ENCODE measurements around the gene TSC22D4. TPM values are rescaled to one million over a fixed set of nuclear protein-coding genes. Genes with fewer than 3 reads are reported as not detected.

Gene TSC22D4
- 20.3 and 32.7 TPM in 2 replicates for polyA plus RNA-seq (2012; rRNA removed)
- polyA plus RNA-seq (2012; cell fraction: cytosol; rRNA removed) = 13.4 and 24.0 TPM in 2 replicates
- polyA plus RNA-seq (2012; cell fraction: nucleus; rRNA removed) = 45.7 and 64.8 TPM in 2 replicates

DNA sequence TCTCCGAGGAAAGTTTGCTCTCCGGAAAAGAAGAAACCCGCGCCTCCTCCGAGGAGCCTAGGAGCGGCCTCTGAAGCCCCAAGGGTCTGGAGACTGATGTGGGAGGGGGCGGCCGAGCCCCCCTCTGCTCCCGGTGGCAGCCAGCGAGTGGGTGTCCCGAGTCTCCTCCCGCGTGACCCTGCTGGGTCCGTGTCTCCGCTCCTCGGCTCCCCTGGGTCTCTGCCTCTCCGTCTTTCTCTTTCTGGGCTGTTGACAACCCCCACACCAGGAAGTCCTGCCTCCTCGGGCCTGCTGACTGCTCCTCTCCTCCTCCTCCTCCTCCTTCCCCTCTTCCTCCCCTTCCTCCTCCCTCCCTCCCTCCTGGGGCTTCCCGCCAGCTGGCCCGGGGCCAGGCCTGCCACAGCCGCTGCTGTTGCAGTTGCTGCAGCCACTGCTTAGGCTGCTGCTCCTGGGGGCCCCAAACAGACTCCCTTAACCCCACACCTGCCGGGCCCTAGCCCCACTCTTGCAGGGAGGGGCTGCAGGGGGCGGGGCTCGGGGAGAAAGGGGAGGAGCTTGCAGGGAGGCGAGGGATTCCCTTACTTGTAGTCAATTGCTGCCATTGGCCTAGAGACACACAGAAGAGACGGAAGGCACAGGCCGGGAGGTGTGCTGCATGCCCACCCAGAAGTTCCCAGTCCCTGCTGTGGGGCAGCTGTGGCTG lies at the start of gene TSC22D4:
Gene TSC22D4, minus strand, starts transcription at position 257 of the 703 bp plus-strand sequence. CDS start 1,176 bp downstream, outside the sequence.
- H3F3A ChIP-seq (replicated peaks; ENCODE audit: insufficient read depth) = peaks cover 6% of the 10 kb centered on the region
- peaks cover 15% of the 10 kb centered on the region; the same call in 1 of the 2 replicates for H4K20me1 ChIP-seq (ENCODE audit: insufficient read depth)
- no peaks in the 10 kb centered on the region for H3K27me3 ChIP-seq (ENCODE audit: insufficient read depth)
- POLR2A ChIA-PET = interaction anchor here (0.9 to 2.2 kb wide), 7 partner anchors 10 to 134 kb away, joined by 4 to 11 read pairs (median 4); partner anchors contain the start of genes FBXO24, LRCH4, MOSPD3 and PCOLCE
- H3K4me2 ChIP-seq = peak within 1 kb of the TSS; percentile 99
- peak; percentile 97 for DNase-seq
- WGBS (ENCODE audit: low lambda C conversion rate) = 2% methylated on average over 25 of the region's 27 CpGs
- H3K9me3 ChIP-seq = no peaks in the 10 kb centered on the region
- H3K4me1 ChIP-seq (ENCODE audit: control insufficient read depth in 1 of 2, insufficient read depth in 2 of 2, low read depth in 1 of 2, low read length in 1 of 2) = peaks cover 16 to 27% of the 10 kb centered on the region in 2 experiments; a peak in 3 of 4 replicates
- peak within 1 kb of the TSS; percentile 89 for H3K9ac ChIP-seq
- CTCF ChIA-PET = interaction anchor here (1.0 to 8.1 kb wide), 11 partner anchors 10 to 213 kb away, joined by 3 to 152 read pairs (median 6); partner anchors contain the start of gene SPACDR
- H3K9me2 ChIP-seq = no peaks in the 10 kb centered on the region
- peak within 1 kb of the TSS; percentile 82 for H2AFZ ChIP-seq (ENCODE audit: low read depth)
- H3K4me3 ChIP-seq (ENCODE audit: low read depth in 2 of 2, low read length in 1 of 2) = peak within 1 kb of the TSS; percentile 71 to 99
- H3K36me3 ChIP-seq (replicated peaks in 1 of 2; ENCODE audit: control insufficient read depth in 1 of 2, insufficient read depth in 2 of 2, low read length in 1 of 2) = peaks cover 0 to 4% of the 10 kb centered on the region in 2 experiments
- peak within 1 kb of the TSS; percentile 76 to 78 for H3K27ac ChIP-seq (ENCODE audit: low read depth in 2 of 2, low read length in 1 of 2)
- H3K79me2 ChIP-seq (ENCODE audit: insufficient read depth) = peaks cover 45% of the 10 kb centered on the region
- TF ChIP-seq EZH2phosphoT487 (IDR thresholded peaks at IDR 0.05; ENCODE audit: borderline replicate concordance, low read depth) (no peak), YY1 (IDR thresholded peaks at IDR 0.05; ENCODE audit: low read depth) (peak; percentile 54; the same call in 1 of the 2 replicates), GABPA (IDR thresholded peaks at IDR 0.05; ENCODE audit: low read depth) (peak; percentile 75), TCF12 (IDR thresholded peaks at IDR 0.05) (peak; percentile 63; the same call in 1 of the 2 replicates), NFIC (IDR thresholded peaks at IDR 0.05; ENCODE audit: borderline replicate concordance) (peak; percentile 99), RCOR1 (IDR thresholded peaks at IDR 0.05; ENCODE audit: low read length) (peak; percentile 25; the same call in 1 of the 2 replicates), MEF2A (IDR thresholded peaks at IDR 0.05; ENCODE audit: borderline replicate concordance, low read depth) (no peak), ELF1 (IDR thresholded peaks at IDR 0.05) (peak; percentile 93), NRF1 (IDR thresholded peaks at IDR 0.05; ENCODE audit: low read depth, low read length) (no peak), MXI1 (IDR thresholded peaks at IDR 0.05; ENCODE audit: low read depth, low read length) (peak; percentile 79), JUND (IDR thresholded peaks at IDR 0.05) (no peak), SIN3A (IDR thresholded peaks at IDR 0.05; ENCODE audit: borderline replicate concordance, low read depth, low read length) (peak; percentile 96; the same call in 1 of the 2 replicates), SMC3 (IDR thresholded peaks at IDR 0.05; ENCODE audit: low read depth, low read length) (peak; percentile 20; the same call in 1 of the 2 replicates), RXRA (IDR thresholded peaks at IDR 0.05; ENCODE audit: borderline replicate concordance, low read depth) (no peak), FOXJ3 (CRISPR knock-in tag; IDR thresholded peaks at IDR 0.05) (0 out of 2 replicates have a peak, but pooled peaks have one; percentile 8), TAF1 (IDR thresholded peaks at IDR 0.05; ENCODE audit: borderline replicate concordance, low read depth, low read length) (peak; percentile 67), RFX5 (IDR thresholded peaks at IDR 0.05; ENCODE audit: low read length) (no peak; the same call in 1 of the 2 replicates)
- TF ChIP-seq, protein P1, sequence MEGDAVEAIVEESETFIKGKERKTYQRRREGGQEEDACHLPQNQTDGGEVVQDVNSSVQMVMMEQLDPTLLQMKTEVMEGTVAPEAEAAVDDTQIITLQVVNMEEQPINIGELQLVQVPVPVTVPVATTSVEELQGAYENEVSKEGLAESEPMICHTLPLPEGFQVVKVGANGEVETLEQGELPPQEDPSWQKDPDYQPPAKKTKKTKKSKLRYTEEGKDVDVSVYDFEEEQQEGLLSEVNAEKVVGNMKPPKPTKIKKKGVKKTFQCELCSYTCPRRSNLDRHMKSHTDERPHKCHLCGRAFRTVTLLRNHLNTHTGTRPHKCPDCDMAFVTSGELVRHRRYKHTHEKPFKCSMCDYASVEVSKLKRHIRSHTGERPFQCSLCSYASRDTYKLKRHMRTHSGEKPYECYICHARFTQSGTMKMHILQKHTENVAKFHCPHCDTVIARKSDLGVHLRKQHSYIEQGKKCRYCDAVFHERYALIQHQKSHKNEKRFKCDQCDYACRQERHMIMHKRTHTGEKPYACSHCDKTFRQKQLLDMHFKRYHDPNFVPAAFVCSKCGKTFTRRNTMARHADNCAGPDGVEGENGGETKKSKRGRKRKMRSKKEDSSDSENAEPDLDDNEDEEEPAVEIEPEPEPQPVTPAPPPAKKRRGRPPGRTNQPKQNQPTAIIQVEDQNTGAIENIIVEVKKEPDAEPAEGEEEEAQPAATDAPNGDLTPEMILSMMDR (IDR thresholded peaks at IDR 0.05) = no peak
- TF ChIP-seq, protein P2, sequence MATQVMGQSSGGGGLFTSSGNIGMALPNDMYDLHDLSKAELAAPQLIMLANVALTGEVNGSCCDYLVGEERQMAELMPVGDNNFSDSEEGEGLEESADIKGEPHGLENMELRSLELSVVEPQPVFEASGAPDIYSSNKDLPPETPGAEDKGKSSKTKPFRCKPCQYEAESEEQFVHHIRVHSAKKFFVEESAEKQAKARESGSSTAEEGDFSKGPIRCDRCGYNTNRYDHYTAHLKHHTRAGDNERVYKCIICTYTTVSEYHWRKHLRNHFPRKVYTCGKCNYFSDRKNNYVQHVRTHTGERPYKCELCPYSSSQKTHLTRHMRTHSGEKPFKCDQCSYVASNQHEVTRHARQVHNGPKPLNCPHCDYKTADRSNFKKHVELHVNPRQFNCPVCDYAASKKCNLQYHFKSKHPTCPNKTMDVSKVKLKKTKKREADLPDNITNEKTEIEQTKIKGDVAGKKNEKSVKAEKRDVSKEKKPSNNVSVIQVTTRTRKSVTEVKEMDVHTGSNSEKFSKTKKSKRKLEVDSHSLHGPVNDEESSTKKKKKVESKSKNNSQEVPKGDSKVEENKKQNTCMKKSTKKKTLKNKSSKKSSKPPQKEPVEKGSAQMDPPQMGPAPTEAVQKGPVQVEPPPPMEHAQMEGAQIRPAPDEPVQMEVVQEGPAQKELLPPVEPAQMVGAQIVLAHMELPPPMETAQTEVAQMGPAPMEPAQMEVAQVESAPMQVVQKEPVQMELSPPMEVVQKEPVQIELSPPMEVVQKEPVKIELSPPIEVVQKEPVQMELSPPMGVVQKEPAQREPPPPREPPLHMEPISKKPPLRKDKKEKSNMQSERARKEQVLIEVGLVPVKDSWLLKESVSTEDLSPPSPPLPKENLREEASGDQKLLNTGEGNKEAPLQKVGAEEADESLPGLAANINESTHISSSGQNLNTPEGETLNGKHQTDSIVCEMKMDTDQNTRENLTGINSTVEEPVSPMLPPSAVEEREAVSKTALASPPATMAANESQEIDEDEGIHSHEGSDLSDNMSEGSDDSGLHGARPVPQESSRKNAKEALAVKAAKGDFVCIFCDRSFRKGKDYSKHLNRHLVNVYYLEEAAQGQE (IDR thresholded peaks at IDR 0.05; ENCODE audit: low read depth, low read length) = no peak
- TF ChIP-seq, protein P3, sequence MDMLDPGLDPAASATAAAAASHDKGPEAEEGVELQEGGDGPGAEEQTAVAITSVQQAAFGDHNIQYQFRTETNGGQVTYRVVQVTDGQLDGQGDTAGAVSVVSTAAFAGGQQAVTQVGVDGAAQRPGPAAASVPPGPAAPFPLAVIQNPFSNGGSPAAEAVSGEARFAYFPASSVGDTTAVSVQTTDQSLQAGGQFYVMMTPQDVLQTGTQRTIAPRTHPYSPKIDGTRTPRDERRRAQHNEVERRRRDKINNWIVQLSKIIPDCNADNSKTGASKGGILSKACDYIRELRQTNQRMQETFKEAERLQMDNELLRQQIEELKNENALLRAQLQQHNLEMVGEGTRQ (IDR thresholded peaks at IDR 0.05; ENCODE audit: borderline replicate concordance, low read depth, low read length) = no peak
- TF ChIP-seq, protein P4, sequence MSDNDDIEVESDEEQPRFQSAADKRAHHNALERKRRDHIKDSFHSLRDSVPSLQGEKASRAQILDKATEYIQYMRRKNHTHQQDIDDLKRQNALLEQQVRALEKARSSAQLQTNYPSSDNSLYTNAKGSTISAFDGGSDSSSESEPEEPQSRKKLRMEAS (IDR thresholded peaks at IDR 0.05; ENCODE audit: low read depth) = peak; percentile 71
- TF ChIP-seq, protein P5, sequence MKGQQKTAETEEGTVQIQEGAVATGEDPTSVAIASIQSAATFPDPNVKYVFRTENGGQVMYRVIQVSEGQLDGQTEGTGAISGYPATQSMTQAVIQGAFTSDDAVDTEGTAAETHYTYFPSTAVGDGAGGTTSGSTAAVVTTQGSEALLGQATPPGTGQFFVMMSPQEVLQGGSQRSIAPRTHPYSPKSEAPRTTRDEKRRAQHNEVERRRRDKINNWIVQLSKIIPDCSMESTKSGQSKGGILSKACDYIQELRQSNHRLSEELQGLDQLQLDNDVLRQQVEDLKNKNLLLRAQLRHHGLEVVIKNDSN (IDR thresholded peaks at IDR 0.05; ENCODE audit: borderline replicate concordance, low read depth) = peak; percentile 74
- TF ChIP-seq, protein P6, sequence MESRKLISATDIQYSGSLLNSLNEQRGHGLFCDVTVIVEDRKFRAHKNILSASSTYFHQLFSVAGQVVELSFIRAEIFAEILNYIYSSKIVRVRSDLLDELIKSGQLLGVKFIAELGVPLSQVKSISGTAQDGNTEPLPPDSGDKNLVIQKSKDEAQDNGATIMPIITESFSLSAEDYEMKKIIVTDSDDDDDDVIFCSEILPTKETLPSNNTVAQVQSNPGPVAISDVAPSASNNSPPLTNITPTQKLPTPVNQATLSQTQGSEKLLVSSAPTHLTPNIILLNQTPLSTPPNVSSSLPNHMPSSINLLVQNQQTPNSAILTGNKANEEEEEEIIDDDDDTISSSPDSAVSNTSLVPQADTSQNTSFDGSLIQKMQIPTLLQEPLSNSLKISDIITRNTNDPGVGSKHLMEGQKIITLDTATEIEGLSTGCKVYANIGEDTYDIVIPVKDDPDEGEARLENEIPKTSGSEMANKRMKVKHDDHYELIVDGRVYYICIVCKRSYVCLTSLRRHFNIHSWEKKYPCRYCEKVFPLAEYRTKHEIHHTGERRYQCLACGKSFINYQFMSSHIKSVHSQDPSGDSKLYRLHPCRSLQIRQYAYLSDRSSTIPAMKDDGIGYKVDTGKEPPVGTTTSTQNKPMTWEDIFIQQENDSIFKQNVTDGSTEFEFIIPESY (IDR thresholded peaks at IDR 0.05; ENCODE audit: borderline replicate concordance, low read depth) = no peak
